Measurements from ENCODE around the gene KIAA1671.
"Not testable (repeated sequence)": the region's sequence is repeated elsewhere in the genome, so short reads cannot be mapped to it uniquely, and the experiment has no call there.

The KIAA1671 gene

GRCh38 chr22:25206998-25207397 is 254.5 kb downstream of the KIAA1671 start:
- no peaks in the 10 kb centered on the region for H3K27me3 Mint-ChIP-seq (ENCODE audit: low read depth)

GRCh38 chr22:25207553-25208157 is 255.1 kb downstream of the KIAA1671 start:
- Mint-ChIP-seq H3K4me1 (ENCODE audit: low read depth) (no peaks in the 10 kb centered on the region), H3K9me3 (no peaks in the 10 kb centered on the region), H3K27me3 (ENCODE audit: low read depth) (no peaks in the 10 kb centered on the region), H3K4me3 (no peak overlapping the region), H3K36me3 (ENCODE audit: low read depth) (peaks cover 2% of the 10 kb centered on the region), H3K27ac (no peak overlapping the region)

More at GRCh38 chr22:25206998-25207397, 254.5 kb downstream of the KIAA1671 start:
- Mint-ChIP-seq H3K4me1 (ENCODE audit: low read depth) (peaks cover 3% of the 10 kb centered on the region), H3K27ac (no peak overlapping the region), H3K36me3 (ENCODE audit: low read depth) (peaks cover 2% of the 10 kb centered on the region), H3K4me3 (no peak overlapping the region), H3K9me3 (no peaks in the 10 kb centered on the region)

GRCh38 chr22:25208328-25208727 is 255.8 kb downstream of the KIAA1671 start:
- H3K36me3 Mint-ChIP-seq (ENCODE audit: low read depth), result peaks cover 2% of the 10 kb centered on the region
- peaks cover 2% of the 10 kb centered on the region for H3K9me3 Mint-ChIP-seq
- no peak overlapping the region for H3K27ac Mint-ChIP-seq
- no peaks in the 10 kb centered on the region for H3K4me1 Mint-ChIP-seq (ENCODE audit: low read depth)
- no peaks in the 10 kb centered on the region for H3K27me3 Mint-ChIP-seq (ENCODE audit: low read depth)
- H3K4me3 Mint-ChIP-seq, result no peak overlapping the region

- no peaks in the 10 kb centered on the region for H3K27me3 Mint-ChIP-seq (ENCODE audit: low read depth)
- H3K4me3 Mint-ChIP-seq, result no peak overlapping the region
- H3K9me3 Mint-ChIP-seq, result peaks cover 7% of the 10 kb centered on the region
- H3K4me1 Mint-ChIP-seq (ENCODE audit: low read depth), result no peaks in the 10 kb centered on the region
- H3K27ac Mint-ChIP-seq, result no peak overlapping the region
- peaks cover 2% of the 10 kb centered on the region for H3K36me3 Mint-ChIP-seq (ENCODE audit: low read depth)
These were observed 256.4 kb downstream of the KIAA1671 start for GRCh38 chr22:25208743-25209505.

GRCh38 chr22:25210793-25211192 is 258.3 kb downstream of the KIAA1671 start:
- H3K36me3 Mint-ChIP-seq (ENCODE audit: low read depth), result peaks cover 2% of the 10 kb centered on the region
- H3K4me1 Mint-ChIP-seq (ENCODE audit: low read depth), result no peaks in the 10 kb centered on the region
- H3K27ac Mint-ChIP-seq, result no peak overlapping the region
- no peak overlapping the region for H3K4me3 Mint-ChIP-seq
- peaks cover 7% of the 10 kb centered on the region for H3K9me3 Mint-ChIP-seq
- H3K27me3 Mint-ChIP-seq (ENCODE audit: low read depth), result no peaks in the 10 kb centered on the region

GRCh38 chr22:25212337-25212736 is 259.8 kb downstream of the KIAA1671 start:
- Mint-ChIP-seq H3K27me3 (ENCODE audit: low read depth) (no peaks in the 10 kb centered on the region), H3K36me3 (ENCODE audit: low read depth) (peaks cover 2% of the 10 kb centered on the region), H3K9me3 (peaks cover 7% of the 10 kb centered on the region), H3K27ac (no peak overlapping the region), H3K4me1 (ENCODE audit: low read depth) (no peaks in the 10 kb centered on the region), H3K4me3 (no peak overlapping the region)

- H3K9me3 Mint-ChIP-seq, result peaks cover 7% of the 10 kb centered on the region
- H3K36me3 Mint-ChIP-seq (ENCODE audit: low read depth), result no peaks in the 10 kb centered on the region
- H3K4me3 Mint-ChIP-seq, result no peak overlapping the region
- no peaks in the 10 kb centered on the region for H3K4me1 Mint-ChIP-seq (ENCODE audit: low read depth)
- no peak overlapping the region for H3K27ac Mint-ChIP-seq
- H3K27me3 Mint-ChIP-seq (ENCODE audit: low read depth), result no peaks in the 10 kb centered on the region
These were observed 260.7 kb downstream of the KIAA1671 start for GRCh38 chr22:25213221-25213620.

GRCh38 chr22:25216230-25216629 is 263.7 kb downstream of the KIAA1671 start:
- no peak overlapping the region for H3K4me3 Mint-ChIP-seq
- peaks cover 7% of the 10 kb centered on the region for H3K9me3 Mint-ChIP-seq
- no peak overlapping the region for H3K27ac Mint-ChIP-seq
- no peaks in the 10 kb centered on the region for H3K4me1 Mint-ChIP-seq (ENCODE audit: low read depth)
- no peaks in the 10 kb centered on the region for H3K27me3 Mint-ChIP-seq (ENCODE audit: low read depth)
- no peaks in the 10 kb centered on the region for H3K36me3 Mint-ChIP-seq (ENCODE audit: low read depth)

- no peaks in the 10 kb centered on the region for H3K27me3 Mint-ChIP-seq (ENCODE audit: low read depth)
- no peaks in the 10 kb centered on the region for H3K36me3 Mint-ChIP-seq (ENCODE audit: low read depth)
- H3K4me1 Mint-ChIP-seq (ENCODE audit: low read depth), result no peaks in the 10 kb centered on the region
- no peak within 1 kb of the TSS for H3K4me3 Mint-ChIP-seq
- no peak within 1 kb of the TSS for H3K27ac Mint-ChIP-seq
- no peaks in the 10 kb centered on the region for H3K9me3 Mint-ChIP-seq
These were observed 266.7 kb downstream of the KIAA1671 start, which contains the start of gene CRYBB2 for GRCh38 chr22:25219211-25219689. CRYBB2 (plus strand) TSS chr22:25219639; CDS start chr22:25221430, 1,791 bp downstream.

- no peak overlapping the region for H3K4me3 Mint-ChIP-seq
- H3K36me3 Mint-ChIP-seq (ENCODE audit: low read depth), result no peaks in the 10 kb centered on the region
- no peaks in the 10 kb centered on the region for H3K4me1 Mint-ChIP-seq (ENCODE audit: low read depth)
- H3K9me3 Mint-ChIP-seq, result no peaks in the 10 kb centered on the region
- no peaks in the 10 kb centered on the region for H3K27me3 Mint-ChIP-seq (ENCODE audit: low read depth)
- no peak overlapping the region for H3K27ac Mint-ChIP-seq
These were observed 267.5 kb downstream of the KIAA1671 start for GRCh38 chr22:25219948-25220442.

- no peaks in the 10 kb centered on the region for H3K9me3 Mint-ChIP-seq
- no peaks in the 10 kb centered on the region for H3K4me1 Mint-ChIP-seq (ENCODE audit: low read depth)
These were observed 269.3 kb downstream of the KIAA1671 start for GRCh38 chr22:25221790-25222189.

GRCh38 chr22:25223269-25223850 is 270.8 kb downstream of the KIAA1671 start:
- H3K9me3 Mint-ChIP-seq, result no peaks in the 10 kb centered on the region
- H3K27me3 Mint-ChIP-seq (ENCODE audit: low read depth), result no peaks in the 10 kb centered on the region
- H3K4me3 Mint-ChIP-seq, result no peak overlapping the region
- no peak overlapping the region for H3K27ac Mint-ChIP-seq
- no peaks in the 10 kb centered on the region for H3K4me1 Mint-ChIP-seq (ENCODE audit: low read depth)
- no peaks in the 10 kb centered on the region for H3K36me3 Mint-ChIP-seq (ENCODE audit: low read depth)

More at GRCh38 chr22:25221790-25222189, 269.3 kb downstream of the KIAA1671 start:
- no peaks in the 10 kb centered on the region for H3K27me3 Mint-ChIP-seq (ENCODE audit: low read depth)
- no peak overlapping the region for H3K4me3 Mint-ChIP-seq
- no peak overlapping the region for H3K27ac Mint-ChIP-seq
- no peaks in the 10 kb centered on the region for H3K36me3 Mint-ChIP-seq (ENCODE audit: low read depth)

GRCh38 chr22:25228822-25229221 is 276.3 kb downstream of the KIAA1671 start:
- Mint-ChIP-seq H3K4me1 (ENCODE audit: low read depth) (no peaks in the 10 kb centered on the region), H3K4me3 (no peak overlapping the region), H3K27ac (no peak overlapping the region)

GRCh38 chr22:25230760-25231159 is 278.2 kb downstream of the KIAA1671 start:
- not testable (repeated sequence) for H3K27ac Mint-ChIP-seq; H3K4me3 Mint-ChIP-seq; H3K4me1 Mint-ChIP-seq (ENCODE audit: low read depth); H3K36me3 Mint-ChIP-seq (ENCODE audit: low read depth); H3K9me3 Mint-ChIP-seq
- H3K27me3 Mint-ChIP-seq (ENCODE audit: low read depth), result peaks cover 19% of the 10 kb centered on the region

More at GRCh38 chr22:25228822-25229221, 276.3 kb downstream of the KIAA1671 start:
- H3K9me3 Mint-ChIP-seq, result no peaks in the 10 kb centered on the region
- no peaks in the 10 kb centered on the region for H3K36me3 Mint-ChIP-seq (ENCODE audit: low read depth)
- H3K27me3 Mint-ChIP-seq (ENCODE audit: low read depth), result peaks cover 10% of the 10 kb centered on the region

Measured in T-helper 1 cell treated with Interleukin-12 subunit alpha and Interleukin-12 subunit beta and Interleukin-4 antibody, amounts not matched to agents 30 μg/mL and 1 μg/mL, for 36 hours (primary cell).